Effector memory CD4-positive, alpha-beta T cell (primary cell): ENCODE results near the gene ROR2.
"Not testable (repeated sequence)": the region's sequence is repeated elsewhere in the genome, so short reads cannot be mapped to it uniquely, and the experiment has no call there.

Experiments used
- DNase-seq, 3 donors: peaks; one replicate each; pipeline ENCODE4 v3.0.0-alpha.2; 2020
- H3K27ac ChIP-seq: 2 replicates; pipeline ENCODE4 v1.7.0; 2013; ENCODE audit warnings: mild to moderate bottlenecking, low read length, moderate library complexity; ENCODE audit not compliant: insufficient read depth, poor library complexity, severe bottlenecking
- H3K27me3 ChIP-seq: replicated peaks from 2 replicates; pipeline ENCODE4 v1.7.0; 2013; ENCODE audit warnings: mild to moderate bottlenecking, low read length; ENCODE audit not compliant: insufficient read depth, control insufficient read depth, poor library complexity, severe bottlenecking
- H3K36me3 ChIP-seq: 2 replicates; pipeline ENCODE4 v1.7.0; 2013; ENCODE audit warnings: mild to moderate bottlenecking, low read length, moderate library complexity; ENCODE audit not compliant: control insufficient read depth, insufficient read depth
- H3K4me1 ChIP-seq: 2 replicates; pipeline ENCODE4 v1.7.0; 2013; ENCODE audit warnings: low read length, mild to moderate bottlenecking; ENCODE audit not compliant: control insufficient read depth, insufficient read depth, poor library complexity, severe bottlenecking
- H3K4me3 ChIP-seq: 2 replicates; pipeline ENCODE4 v1.7.0; 2013; ENCODE audit warnings: low read length, low read depth, mild to moderate bottlenecking; ENCODE audit not compliant: insufficient read depth, poor library complexity, severe bottlenecking
- H3K9me3 ChIP-seq: 2 replicates; pipeline ENCODE4 v1.7.0; 2013; ENCODE audit warnings: mild to moderate bottlenecking, low read length, moderate library complexity; ENCODE audit not compliant: control insufficient read depth

The ROR2 gene

GRCh38 chr9:91913986-91914385, 36.0 kb downstream of the ROR2 start:
- H3K9me3 ChIP-seq: no peaks in the 10 kb centered on the region
- H3K27ac ChIP-seq: no peak overlapping the region
- no peaks in the 10 kb centered on the region for H3K4me1 ChIP-seq
- H3K27me3 ChIP-seq: no peaks in the 10 kb centered on the region
- no peak for DNase-seq
- H3K36me3 ChIP-seq: no peaks in the 10 kb centered on the region
- H3K4me3 ChIP-seq: no peak overlapping the region

- Histone ChIP-seq H3K4me3 (no peak overlapping the region), H3K27ac (no peak overlapping the region), H3K27me3 (no peaks in the 10 kb centered on the region), H3K36me3 (no peaks in the 10 kb centered on the region), H3K4me1 (no peaks in the 10 kb centered on the region), H3K9me3 (no peaks in the 10 kb centered on the region)
- DNase-seq: no peak
Measured at GRCh38 chr9:91913096-91913495, 36.9 kb downstream of the ROR2 start.

GRCh38 chr9:91911657-91912056, 38.4 kb downstream of the ROR2 start:
- Histone ChIP-seq H3K4me3 (no peak overlapping the region), H3K27me3 (no peaks in the 10 kb centered on the region), H3K9me3 (no peaks in the 10 kb centered on the region), H3K27ac (no peak overlapping the region), H3K4me1 (no peaks in the 10 kb centered on the region), H3K36me3 (no peaks in the 10 kb centered on the region)
- DNase-seq: no peak

DNA sequence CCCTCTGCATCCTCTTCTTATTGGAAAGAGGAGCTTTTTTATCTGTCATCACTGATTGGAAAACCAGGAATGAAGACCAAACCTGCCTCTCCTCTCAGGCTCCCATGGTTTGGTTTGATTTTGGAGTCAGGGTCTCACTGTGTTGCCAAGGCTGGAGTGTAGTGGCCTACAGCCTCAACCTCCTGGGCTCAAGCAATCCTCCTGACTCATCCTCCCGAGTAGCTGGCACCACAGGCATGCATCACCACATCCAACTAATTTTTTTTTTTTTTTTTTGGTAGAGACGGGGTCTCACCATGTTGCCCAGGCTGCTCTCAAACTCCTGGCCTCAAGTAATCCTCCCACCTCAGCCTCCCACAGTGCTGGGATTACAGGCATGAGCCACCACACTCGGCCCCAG, 40.8 kb downstream of the ROR2 start:
- H3K9me3 ChIP-seq, H3K4me1 ChIP-seq, H3K4me3 ChIP-seq, H3K27ac ChIP-seq, H3K27me3 ChIP-seq, H3K36me3 ChIP-seq, DNase-seq: not testable (repeated sequence)

DNA sequence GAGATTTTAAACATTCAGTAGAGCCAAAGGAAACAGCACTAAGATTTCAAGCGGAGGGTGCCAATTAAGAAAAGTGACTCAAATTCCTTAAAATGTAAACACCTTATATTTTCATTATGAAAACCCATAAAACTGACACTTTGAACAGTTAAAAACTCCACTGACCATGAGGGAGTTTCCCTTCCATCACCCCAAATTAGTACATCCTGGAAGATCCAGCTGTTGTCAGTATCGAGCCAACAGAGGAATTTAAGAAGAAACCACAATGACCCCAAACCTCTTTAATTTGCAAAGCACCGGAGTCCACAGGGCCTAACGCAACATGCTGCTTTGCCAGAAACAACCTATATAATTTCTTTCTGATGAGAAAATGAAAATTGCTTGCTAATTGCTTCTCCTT, 41.3 kb downstream of the ROR2 start:
- no peak overlapping the region for H3K4me3 ChIP-seq
- DNase-seq: no peak
- no peaks in the 10 kb centered on the region for H3K27me3 ChIP-seq
- H3K36me3 ChIP-seq: no peaks in the 10 kb centered on the region
- H3K4me1 ChIP-seq: peaks cover 9% of the 10 kb centered on the region
- H3K27ac ChIP-seq: no peak overlapping the region
- no peaks in the 10 kb centered on the region for H3K9me3 ChIP-seq

GRCh38 chr9:91908293-91908623, 41.8 kb downstream of the ROR2 start:
- Histone ChIP-seq H3K4me3 (no peak overlapping the region), H3K9me3 (no peaks in the 10 kb centered on the region), H3K27me3 (no peaks in the 10 kb centered on the region), H3K36me3 (no peaks in the 10 kb centered on the region), H3K27ac (no peak overlapping the region), H3K4me1 (peaks cover 9% of the 10 kb centered on the region)
- no peak for DNase-seq

DNA sequence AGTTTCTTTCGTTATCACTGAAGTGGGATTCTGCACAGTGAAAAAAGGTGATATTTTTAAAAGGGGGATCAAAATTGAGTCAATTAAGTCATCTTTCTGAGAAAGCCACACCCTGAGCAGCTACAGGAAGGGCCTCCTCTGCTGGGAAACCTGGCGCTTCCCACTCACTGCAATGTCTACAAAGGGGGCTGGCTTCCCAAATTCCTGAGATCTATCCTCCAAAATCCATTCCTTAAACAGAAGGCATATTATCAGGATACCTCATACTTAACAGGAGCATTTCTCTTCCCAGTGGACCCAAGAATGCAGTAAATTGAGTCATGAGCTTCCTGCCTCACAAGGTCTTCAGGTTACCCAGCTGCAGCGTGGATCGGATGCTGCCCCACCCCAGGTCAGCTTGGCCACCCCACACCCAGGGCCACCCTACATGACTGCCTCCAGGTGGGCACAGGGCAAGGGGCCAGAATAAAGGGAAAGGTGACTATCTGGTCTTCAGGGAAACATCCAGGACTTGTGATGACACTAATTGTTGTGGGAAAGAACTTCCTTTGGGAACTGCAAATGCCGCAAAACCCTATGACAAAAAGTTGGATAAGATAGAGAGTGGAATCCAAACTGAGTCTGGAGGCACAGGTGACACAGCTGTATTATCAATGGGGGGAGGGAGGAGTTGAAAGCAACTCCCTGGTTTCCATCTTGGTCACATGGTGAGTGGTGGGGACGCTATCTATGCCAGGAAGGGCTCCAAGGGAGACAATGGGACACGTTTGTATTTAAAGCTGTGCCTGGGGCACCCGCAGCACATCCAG, 42.3 kb downstream of the ROR2 start:
- H3K9me3 ChIP-seq: no peaks in the 10 kb centered on the region
- no peaks in the 10 kb centered on the region for H3K27me3 ChIP-seq
- peaks cover 9% of the 10 kb centered on the region for H3K4me1 ChIP-seq
- no peak for DNase-seq
- H3K36me3 ChIP-seq: no peaks in the 10 kb centered on the region
- no peak overlapping the region for H3K27ac ChIP-seq
- no peak overlapping the region for H3K4me3 ChIP-seq

GRCh38 chr9:91905991-91906469, 44.0 kb downstream of the ROR2 start:
- no peaks in the 10 kb centered on the region for H3K27me3 ChIP-seq
- H3K4me3 ChIP-seq: peak overlapping the region; percentile 75
- peak overlapping the region; percentile 3 for H3K27ac ChIP-seq
- H3K4me1 ChIP-seq: peaks cover 9% of the 10 kb centered on the region
- no peaks in the 10 kb centered on the region for H3K9me3 ChIP-seq
- H3K36me3 ChIP-seq: no peaks in the 10 kb centered on the region
- DNase-seq: peak; percentile 13 to 29 (median 24)

GRCh38 chr9:91905237-91905650, 44.8 kb downstream of the ROR2 start:
- Histone ChIP-seq H3K4me1 (peaks cover 9% of the 10 kb centered on the region), H3K9me3 (no peaks in the 10 kb centered on the region), H3K27me3 (no peaks in the 10 kb centered on the region), H3K27ac (no peak overlapping the region), H3K36me3 (no peaks in the 10 kb centered on the region), H3K4me3 (no peak overlapping the region)
- DNase-seq: no peak

DNA sequence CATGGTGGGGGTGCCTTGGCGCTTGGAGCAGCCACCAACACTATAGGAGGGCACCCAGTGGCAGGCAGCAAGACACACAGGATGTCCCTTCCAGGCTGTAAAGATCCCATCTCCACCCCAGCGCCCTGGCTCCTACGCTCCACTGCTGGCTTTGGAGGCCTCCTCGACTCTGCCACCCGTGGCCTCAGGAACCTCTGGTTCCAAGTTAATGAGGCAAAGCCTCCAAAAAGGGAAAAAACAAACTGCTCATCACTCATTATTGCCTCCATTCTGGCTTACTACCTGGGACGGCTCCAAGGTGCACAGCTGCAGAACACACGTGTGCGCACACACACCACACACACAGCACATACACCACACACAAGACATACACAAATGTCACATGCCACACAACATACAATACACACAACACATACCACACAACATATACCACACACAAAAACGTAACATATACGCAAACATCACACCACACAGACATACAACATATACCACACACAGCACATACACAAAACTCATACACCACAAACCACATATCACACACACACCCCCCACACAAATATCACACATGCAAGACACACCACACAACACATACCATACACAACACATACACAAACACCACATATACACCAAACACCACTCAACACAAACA, 45.3 kb downstream of the ROR2 start:
- Histone ChIP-seq H3K27me3 (no peaks in the 10 kb centered on the region), H3K27ac (no peak overlapping the region), H3K9me3 (no peaks in the 10 kb centered on the region), H3K4me3 (no peak overlapping the region), H3K36me3 (no peaks in the 10 kb centered on the region), H3K4me1 (peaks cover 9% of the 10 kb centered on the region)
- no peak for DNase-seq
